ENCODE results near the gene TMEM255A. TPM values are rescaled to one million over a fixed set of nuclear protein-coding genes. Genes with fewer than 3 reads are reported as not detected.

Gene TMEM255A
- polyA plus RNA-seq, 1 donor from 2014 or later: 7.5 TPM

DNA sequence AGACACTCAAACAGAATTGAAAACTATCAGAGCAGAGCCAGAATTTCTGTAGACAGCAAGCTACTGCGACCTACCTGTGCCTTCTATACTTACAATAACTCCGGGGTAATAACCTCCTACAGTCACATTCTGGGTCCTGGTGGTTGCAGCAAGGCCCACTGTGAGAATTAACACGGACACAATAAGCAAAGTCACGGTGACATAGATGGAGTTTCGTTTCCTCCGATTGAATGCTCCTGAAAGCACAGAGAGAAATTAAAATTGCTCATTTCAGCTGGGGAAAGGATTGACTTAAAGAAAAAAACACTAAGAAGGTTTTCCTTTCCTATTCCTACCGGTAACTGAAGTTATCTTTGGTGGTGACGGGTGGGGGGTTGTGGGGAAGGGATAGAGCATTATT, 7.0 kb downstream of the TMEM255A start:
- Histone ChIP-seq H3K9ac (ENCODE audit: low read length) (no peak overlapping the region), H3K79me2 (replicated peaks; ENCODE audit: insufficient read depth, low read length) (no peaks in the 10 kb centered on the region), H4K20me1 (ENCODE audit: insufficient read depth) (no peaks in the 10 kb centered on the region), H3K36me3 (ENCODE audit: insufficient read depth, low read length) (no peaks in the 10 kb centered on the region), H3K9me2 (ENCODE audit: insufficient read depth, low read length) (no peaks in the 10 kb centered on the region), H3K4me3 (ENCODE audit: low read length) (no peak overlapping the region), H3F3A (ENCODE audit: insufficient read depth, low read length, poor library complexity, severe bottlenecking) (no peaks in the 10 kb centered on the region), H3K27me3 (ENCODE audit: insufficient read depth, low read depth, low read length) (no peaks in the 10 kb centered on the region), H3K9me3 (ENCODE audit: low read length) (no peaks in the 10 kb centered on the region), H3K27ac (ENCODE audit: low read length) (no peak overlapping the region), H3K4me2 (ENCODE audit: low read length) (no peak overlapping the region), H2AFZ (ENCODE audit: low read depth, low read length) (no peak overlapping the region)
- TF ChIP-seq RAD21 (conservative IDR thresholded peaks at IDR 0.05) (no peak), SMC3 (conservative IDR thresholded peaks at IDR 0.05; ENCODE audit: poor library complexity) (no peak)
- TF ChIP-seq, protein P1, sequence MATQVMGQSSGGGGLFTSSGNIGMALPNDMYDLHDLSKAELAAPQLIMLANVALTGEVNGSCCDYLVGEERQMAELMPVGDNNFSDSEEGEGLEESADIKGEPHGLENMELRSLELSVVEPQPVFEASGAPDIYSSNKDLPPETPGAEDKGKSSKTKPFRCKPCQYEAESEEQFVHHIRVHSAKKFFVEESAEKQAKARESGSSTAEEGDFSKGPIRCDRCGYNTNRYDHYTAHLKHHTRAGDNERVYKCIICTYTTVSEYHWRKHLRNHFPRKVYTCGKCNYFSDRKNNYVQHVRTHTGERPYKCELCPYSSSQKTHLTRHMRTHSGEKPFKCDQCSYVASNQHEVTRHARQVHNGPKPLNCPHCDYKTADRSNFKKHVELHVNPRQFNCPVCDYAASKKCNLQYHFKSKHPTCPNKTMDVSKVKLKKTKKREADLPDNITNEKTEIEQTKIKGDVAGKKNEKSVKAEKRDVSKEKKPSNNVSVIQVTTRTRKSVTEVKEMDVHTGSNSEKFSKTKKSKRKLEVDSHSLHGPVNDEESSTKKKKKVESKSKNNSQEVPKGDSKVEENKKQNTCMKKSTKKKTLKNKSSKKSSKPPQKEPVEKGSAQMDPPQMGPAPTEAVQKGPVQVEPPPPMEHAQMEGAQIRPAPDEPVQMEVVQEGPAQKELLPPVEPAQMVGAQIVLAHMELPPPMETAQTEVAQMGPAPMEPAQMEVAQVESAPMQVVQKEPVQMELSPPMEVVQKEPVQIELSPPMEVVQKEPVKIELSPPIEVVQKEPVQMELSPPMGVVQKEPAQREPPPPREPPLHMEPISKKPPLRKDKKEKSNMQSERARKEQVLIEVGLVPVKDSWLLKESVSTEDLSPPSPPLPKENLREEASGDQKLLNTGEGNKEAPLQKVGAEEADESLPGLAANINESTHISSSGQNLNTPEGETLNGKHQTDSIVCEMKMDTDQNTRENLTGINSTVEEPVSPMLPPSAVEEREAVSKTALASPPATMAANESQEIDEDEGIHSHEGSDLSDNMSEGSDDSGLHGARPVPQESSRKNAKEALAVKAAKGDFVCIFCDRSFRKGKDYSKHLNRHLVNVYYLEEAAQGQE (IDR thresholded peaks at IDR 0.05; ENCODE audit: borderline replicate concordance): no peak

- Histone ChIP-seq H3K4me2 (ENCODE audit: low read length) (no peak overlapping the region), H3K27me3 (ENCODE audit: insufficient read depth, low read depth, low read length) (no peaks in the 10 kb centered on the region), H3F3A (ENCODE audit: insufficient read depth, low read length, poor library complexity, severe bottlenecking) (no peaks in the 10 kb centered on the region), H3K9me3 (ENCODE audit: low read length) (no peaks in the 10 kb centered on the region), H4K20me1 (ENCODE audit: insufficient read depth) (no peaks in the 10 kb centered on the region), H3K9ac (ENCODE audit: low read length) (no peak overlapping the region), H3K4me3 (ENCODE audit: low read length) (no peak overlapping the region), H3K36me3 (ENCODE audit: insufficient read depth, low read length) (no peaks in the 10 kb centered on the region), H2AFZ (ENCODE audit: low read depth, low read length) (no peak overlapping the region), H3K9me2 (ENCODE audit: insufficient read depth, low read length) (no peaks in the 10 kb centered on the region), H3K27ac (ENCODE audit: low read length) (no peak overlapping the region), H3K79me2 (replicated peaks; ENCODE audit: insufficient read depth, low read length) (no peaks in the 10 kb centered on the region)
- TF ChIP-seq EP300 (conservative IDR thresholded peaks at IDR 0.05; ENCODE audit: poor library complexity, severe bottlenecking) (no peak), EZH2 (IDR thresholded peaks at IDR 0.05; ENCODE audit: borderline replicate concordance, insufficient read depth, low read length, poor library complexity, severe bottlenecking) (no peak), SMC3 (conservative IDR thresholded peaks at IDR 0.05; ENCODE audit: poor library complexity) (no peak), TAF1 (IDR thresholded peaks at IDR 0.05; ENCODE audit: low read depth) (no peak), POLR2AphosphoS5 (IDR thresholded peaks at IDR 0.05) (no peak)
These were observed 8.8 kb downstream of the TMEM255A start for GRCh38 chrX:120302434-120302833.

- no peak overlapping the region for H2AFZ ChIP-seq (ENCODE audit: low read depth, low read length)
- H3F3A ChIP-seq (ENCODE audit: insufficient read depth, low read length, poor library complexity, severe bottlenecking): no peaks in the 10 kb centered on the region
- H3K27me3 ChIP-seq (ENCODE audit: insufficient read depth, low read depth, low read length): no peaks in the 10 kb centered on the region
- no peak overlapping the region for H3K4me3 ChIP-seq (ENCODE audit: low read length)
- H3K9me2 ChIP-seq (ENCODE audit: insufficient read depth, low read length): no peaks in the 10 kb centered on the region
- H3K4me2 ChIP-seq (ENCODE audit: low read length): no peak overlapping the region
- no peaks in the 10 kb centered on the region for H3K79me2 ChIP-seq (replicated peaks; ENCODE audit: insufficient read depth, low read length)
- no peaks in the 10 kb centered on the region for H4K20me1 ChIP-seq (ENCODE audit: insufficient read depth)
- H3K9ac ChIP-seq (ENCODE audit: low read length): no peak overlapping the region
- H3K27ac ChIP-seq (ENCODE audit: low read length): no peak overlapping the region
- H3K9me3 ChIP-seq (ENCODE audit: low read length): no peaks in the 10 kb centered on the region
- no peaks in the 10 kb centered on the region for H3K36me3 ChIP-seq (ENCODE audit: insufficient read depth, low read length)
- TF ChIP-seq EP300 (conservative IDR thresholded peaks at IDR 0.05; ENCODE audit: poor library complexity, severe bottlenecking): no peak
- no peak for TF ChIP-seq RAD21 (conservative IDR thresholded peaks at IDR 0.05)
- TF ChIP-seq SMC3 (conservative IDR thresholded peaks at IDR 0.05; ENCODE audit: poor library complexity): no peak
- no peak for TF ChIP-seq EZH2 (IDR thresholded peaks at IDR 0.05; ENCODE audit: borderline replicate concordance, insufficient read depth, low read length, poor library complexity, severe bottlenecking)
- TF ChIP-seq POLR2AphosphoS5 (IDR thresholded peaks at IDR 0.05): no peak
- TF ChIP-seq, protein P2, sequence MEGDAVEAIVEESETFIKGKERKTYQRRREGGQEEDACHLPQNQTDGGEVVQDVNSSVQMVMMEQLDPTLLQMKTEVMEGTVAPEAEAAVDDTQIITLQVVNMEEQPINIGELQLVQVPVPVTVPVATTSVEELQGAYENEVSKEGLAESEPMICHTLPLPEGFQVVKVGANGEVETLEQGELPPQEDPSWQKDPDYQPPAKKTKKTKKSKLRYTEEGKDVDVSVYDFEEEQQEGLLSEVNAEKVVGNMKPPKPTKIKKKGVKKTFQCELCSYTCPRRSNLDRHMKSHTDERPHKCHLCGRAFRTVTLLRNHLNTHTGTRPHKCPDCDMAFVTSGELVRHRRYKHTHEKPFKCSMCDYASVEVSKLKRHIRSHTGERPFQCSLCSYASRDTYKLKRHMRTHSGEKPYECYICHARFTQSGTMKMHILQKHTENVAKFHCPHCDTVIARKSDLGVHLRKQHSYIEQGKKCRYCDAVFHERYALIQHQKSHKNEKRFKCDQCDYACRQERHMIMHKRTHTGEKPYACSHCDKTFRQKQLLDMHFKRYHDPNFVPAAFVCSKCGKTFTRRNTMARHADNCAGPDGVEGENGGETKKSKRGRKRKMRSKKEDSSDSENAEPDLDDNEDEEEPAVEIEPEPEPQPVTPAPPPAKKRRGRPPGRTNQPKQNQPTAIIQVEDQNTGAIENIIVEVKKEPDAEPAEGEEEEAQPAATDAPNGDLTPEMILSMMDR (IDR thresholded peaks at IDR 0.05; ENCODE audit: poor library complexity, severe bottlenecking): no peak
- TF ChIP-seq, protein P1 (IDR thresholded peaks at IDR 0.05; ENCODE audit: borderline replicate concordance): no peak
- no peak for TF ChIP-seq MXI1 (conservative IDR thresholded peaks at IDR 0.05; ENCODE audit: poor library complexity, severe bottlenecking)
- TF ChIP-seq TAF1 (IDR thresholded peaks at IDR 0.05; ENCODE audit: low read depth): no peak
These were observed 9.3 kb downstream of the TMEM255A start for GRCh38 chrX:120301960-120302359.
